Measurements from ENCODE around the gene IQCE.
"Not testable (repeated sequence)": the region's sequence is repeated elsewhere in the genome, so short reads cannot be mapped to it uniquely, and the experiment has no call there.

IQCE gene

DNA sequence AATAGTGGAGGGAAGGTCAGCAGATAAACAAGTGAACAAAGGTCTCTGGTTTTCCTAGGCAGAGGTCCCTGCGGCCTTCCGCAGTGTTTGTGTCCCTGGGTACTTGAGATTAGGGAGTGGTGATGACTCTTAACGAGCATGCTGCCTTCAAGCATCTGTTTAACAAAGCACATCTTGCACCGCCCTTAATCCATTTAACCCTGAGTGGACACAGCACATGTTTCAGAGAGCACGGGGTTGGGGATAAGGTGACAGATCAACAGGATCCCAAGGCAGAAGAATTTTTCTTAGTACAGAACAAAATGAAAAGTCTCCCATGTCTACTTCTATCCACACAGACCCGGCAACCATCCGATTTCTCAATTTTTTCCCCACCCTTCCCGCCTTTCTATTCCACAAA is 25.2 kb upstream of the IQCE start:
- not testable (repeated sequence) for DNase-seq

DNA sequence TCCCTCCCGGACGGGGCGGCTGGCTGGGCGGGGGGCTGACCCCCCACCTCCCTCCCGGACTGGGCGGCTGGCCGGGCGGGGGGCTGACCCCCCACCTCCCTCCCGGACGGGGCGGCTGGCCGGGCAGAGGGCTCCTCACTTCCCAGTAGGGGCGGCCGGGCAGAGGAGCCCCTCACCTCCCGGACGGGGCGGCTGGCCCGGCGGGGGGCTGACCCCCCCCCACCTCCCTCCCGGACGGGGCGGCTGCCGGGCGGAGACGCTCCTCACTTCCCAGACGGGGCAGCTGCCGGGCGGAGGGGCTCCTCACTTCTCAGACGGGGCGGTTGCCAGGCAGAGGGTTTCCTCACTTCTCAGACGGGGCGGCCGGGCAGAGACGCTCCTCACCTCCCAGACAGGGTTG is 24.6 kb upstream of the IQCE start:
- not testable (repeated sequence) for DNase-seq

DNA sequence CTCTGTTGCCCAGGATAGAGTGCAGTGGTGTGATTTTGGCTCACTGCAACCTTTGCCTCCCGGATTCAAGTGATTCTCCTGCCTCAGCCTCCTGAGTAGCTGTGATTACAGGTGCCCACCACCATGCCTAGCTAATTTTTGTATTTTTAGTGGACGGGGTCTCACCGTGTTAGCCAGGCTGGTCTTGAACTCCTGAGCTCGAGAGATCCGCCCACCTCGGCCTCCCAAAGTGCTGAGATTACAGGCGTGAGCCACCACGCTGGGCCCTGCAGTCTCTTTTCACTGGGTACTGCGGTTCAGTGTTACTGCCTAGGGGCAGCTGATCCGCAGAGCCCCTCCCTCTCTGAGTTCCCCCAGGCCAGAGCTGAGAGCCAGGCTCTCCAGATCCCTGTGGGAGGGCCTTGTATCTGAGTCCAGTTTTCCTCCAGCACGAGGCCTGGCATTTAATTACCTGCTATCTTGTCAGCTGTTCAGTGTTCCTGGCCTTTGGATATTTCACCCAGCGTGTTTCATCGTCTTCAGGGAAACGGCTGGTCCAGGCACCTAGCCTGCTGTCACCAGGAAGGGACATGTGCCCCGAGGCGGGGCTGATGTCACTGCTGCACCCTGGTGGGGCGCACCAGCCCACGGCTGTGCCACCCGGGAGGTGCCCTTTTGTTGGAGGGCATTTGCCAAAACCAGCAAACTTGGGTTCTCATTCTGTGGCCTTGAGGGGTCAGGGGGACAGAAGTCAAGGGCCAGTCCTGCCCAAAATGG is 22.7 kb upstream of the IQCE start:
- not testable (repeated sequence) for DNase-seq

- DNase-seq = no peak
Observed at GRCh38 chr7:2537981-2538851, 20.6 kb upstream of the IQCE start.

- DNase-seq = no peak
Observed at GRCh38 chr7:2539031-2539911, 19.5 kb upstream of the IQCE start.

DNA sequence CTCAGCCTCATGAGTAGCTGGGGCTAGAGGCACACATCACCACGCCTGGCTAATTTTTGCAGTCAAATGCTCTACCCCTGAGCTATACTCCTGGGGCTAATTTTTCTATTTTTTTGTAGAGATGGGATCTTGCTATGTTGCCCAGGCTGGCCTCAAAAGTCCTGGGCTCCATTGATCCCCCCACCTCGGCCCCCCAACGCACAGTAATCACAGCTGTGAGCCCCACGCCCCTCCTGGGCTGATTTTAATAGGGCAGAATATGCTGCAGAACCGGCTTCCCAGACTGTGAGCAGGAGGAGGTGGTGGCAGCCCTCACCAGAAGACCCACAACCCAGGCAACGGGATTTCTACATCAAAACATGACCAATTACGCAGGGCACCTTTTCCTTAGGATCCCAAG is 18.6 kb upstream of the IQCE start:
- no peak for DNase-seq

GRCh38 chr7:2540641-2541051 is 18.1 kb upstream of the IQCE start:
- DNase-seq = no peak

- DNase-seq = no peak
Observed at GRCh38 chr7:2541291-2542010, 17.3 kb upstream of the IQCE start.

DNA sequence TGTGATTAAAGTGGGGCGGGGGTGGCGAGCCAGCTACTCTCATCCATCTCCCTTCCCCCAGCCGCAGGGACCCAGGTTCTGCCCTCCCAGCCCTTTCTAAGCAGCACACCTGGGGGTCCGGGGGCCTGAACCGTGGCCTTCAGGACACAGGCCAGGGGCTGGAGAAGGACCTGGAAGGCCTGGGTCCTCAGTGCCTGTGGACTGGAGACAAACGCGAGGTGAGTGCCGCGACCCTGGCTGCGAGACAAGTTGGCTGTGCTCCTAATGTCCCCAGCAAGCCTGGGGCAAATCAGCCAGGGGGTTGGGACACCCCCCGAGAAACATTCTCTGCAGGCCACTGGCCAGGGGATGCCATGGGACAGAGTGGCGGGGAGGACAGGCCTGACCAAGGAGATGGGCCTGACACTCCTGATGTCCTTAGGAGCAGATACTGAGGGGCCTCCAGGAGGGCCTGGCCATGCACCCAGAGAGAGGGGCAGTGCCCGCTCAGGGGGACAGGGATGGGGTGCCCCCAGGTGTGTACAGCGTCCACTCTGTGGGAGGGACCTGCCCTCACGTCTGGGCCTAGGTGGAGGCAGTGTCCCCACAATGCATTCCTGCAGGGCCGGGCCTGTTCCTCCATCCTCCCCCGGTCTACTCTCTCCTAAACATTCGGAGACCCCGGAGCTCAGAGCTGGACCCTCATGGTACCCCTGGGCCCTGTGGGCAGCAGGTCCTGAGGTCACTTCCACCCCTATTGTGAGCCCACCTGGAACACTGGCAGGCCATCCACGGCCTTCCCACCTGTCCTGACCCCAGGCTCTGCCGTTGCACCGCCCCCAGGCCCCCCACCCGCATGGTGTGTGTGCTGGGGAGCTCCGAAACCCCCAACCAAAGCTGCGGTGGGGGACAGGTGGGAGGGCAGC is 16.5 kb upstream of the IQCE start:
- no peak for DNase-seq

GRCh38 chr7:2542916-2543871 is 15.6 kb upstream of the IQCE start:
- no peak for DNase-seq

- DNase-seq = no peak
Observed at GRCh38 chr7:2544541-2545188, 14.1 kb upstream of the IQCE start.

- DNase-seq = no peak
Observed at GRCh38 chr7:2545746-2546425, 12.9 kb upstream of the IQCE start.

DNA sequence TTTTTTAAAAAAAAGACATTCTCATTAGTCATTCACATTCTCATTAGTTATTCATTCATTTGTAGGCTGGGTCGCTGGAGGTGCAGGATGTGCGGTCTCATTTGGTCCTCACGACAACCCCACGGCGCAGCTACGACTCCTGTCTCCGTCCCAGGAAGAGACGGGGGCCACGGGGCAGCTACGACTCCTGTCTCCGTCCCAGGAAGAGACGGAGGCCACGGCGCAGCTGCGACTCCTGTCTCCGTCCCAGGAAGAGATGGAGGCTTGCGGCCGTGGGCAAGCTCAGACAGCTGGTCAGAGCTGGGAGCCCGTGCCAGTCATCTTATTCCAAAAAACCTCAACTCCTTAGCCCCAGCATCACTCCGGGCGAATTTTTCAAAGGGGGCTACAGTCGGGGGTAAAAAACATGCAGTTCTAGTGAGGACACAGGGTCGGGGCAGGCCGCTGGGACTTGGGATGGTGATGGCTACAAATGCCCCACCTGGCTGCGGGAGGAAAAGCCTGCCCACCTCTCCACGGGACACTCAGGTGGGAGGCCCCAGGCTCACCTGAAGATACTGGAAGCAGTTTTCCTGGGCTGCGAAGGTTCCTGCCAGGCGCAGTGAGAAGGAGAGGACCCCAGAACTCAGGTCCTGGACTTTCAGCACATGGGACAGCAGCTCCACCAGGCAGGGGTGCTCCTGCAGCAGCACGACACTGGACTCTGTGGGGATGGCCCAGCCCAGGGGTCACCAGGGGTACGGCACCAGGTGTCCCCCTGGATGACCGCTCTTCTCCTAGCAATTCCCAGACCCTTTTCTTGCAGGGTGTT is 11.8 kb upstream of the IQCE start:
- DNase-seq = no peak

DNA sequence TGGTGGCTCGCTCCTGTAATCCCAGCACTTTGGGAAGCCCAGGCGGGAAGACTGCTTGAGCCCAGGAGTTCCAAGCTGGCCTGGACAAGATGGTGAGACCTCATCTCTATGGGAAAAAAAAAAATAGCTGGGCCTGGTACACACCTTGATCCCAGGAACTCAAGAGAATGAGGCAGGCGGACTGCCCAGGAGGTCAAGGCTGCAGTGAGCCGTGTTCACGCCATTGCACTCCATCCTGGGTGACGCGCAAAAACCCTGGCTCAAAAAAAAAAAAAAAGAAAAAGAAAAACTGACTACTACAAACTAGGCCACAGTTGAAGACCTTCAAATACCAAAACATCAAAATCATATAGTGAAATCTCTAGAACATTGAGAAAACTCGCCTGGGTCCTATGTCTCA is 7.4 kb upstream of the IQCE start:
- DNase-seq = no peak

DNA sequence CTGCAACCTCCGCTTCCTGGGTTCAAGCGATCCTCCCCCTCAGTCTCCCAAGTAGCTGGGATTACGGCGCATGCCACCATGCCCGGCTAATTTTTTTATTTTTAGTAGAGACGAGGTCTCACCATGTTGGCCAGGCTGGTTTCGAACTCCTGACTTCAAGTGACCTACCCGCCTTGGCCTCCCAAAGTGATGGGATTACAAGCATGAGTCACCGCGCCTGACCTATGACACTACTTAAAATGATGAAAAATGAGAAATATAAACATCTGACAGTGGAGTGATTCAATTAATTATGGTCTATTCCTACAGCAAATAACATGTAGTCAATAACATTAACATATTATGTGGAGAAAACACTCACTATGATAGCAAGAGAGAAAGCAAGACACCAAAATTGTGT is 5.7 kb upstream of the IQCE start:
- DNase-seq = no peak

DNA sequence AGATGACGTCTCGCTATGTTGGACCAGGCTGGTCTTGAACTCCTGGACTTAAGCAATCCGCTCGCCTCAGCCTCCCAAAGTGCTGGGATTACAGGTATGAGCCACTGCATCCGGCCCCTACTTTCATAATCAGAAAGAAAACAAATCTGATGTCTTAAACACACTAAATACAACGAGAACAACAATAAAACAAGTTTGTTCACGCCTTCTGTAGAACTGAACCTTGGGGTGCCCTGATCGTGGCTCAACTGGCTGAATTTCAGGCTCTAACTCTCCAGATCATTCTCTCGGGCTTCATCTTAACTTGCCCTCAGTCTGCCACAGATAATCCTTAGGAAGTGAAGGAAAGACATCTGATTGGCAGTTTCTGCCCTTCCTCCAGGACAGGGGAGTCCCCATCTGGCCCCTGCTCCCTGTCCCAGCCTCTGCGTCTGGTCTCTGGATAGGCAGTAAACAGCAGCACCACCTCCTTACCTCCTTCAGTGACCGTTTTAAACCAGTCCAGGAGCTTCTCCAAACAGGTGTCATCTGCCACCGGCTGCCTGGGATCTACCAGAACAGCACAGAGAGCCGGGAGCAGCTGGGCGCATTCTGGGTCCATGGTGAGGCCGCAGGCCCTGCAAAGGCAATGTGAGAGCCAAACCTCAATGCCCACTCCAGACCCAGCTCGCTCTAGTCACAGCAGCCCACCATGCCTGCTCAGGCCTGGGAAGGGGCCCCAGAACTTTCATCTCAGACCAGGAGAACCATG is 4.8 kb upstream of the IQCE start:
- no peak for DNase-seq

GRCh38 chr7:2554661-2555111 is 4.1 kb upstream of the IQCE start:
- DNase-seq = no peak

All from CD4-positive, alpha-beta T cell treated with Interleukin-10 for 1 hour (primary cell).